H9 (cell line): ENCODE data around the gene ABCB6. TPM values are rescaled to one million over a fixed set of nuclear protein-coding genes. Genes with fewer than 3 reads are reported as not detected.

ENCODE experiments used
- DNase-seq: peaks from one replicate; pipeline ENCODE4 v3.0.0-alpha.2; 2017
- H2AFZ ChIP-seq: one replicate; pipeline ENCODE4 v1.6.1; 2013; ENCODE audit warnings: mild to moderate bottlenecking, low read length, control low read depth, moderate library complexity
- H2AK5ac ChIP-seq: 2 replicates; pipeline ENCODE4 v1.6.1; 2013; ENCODE audit warnings: low read length, control low read depth, mixed read lengths; ENCODE audit not compliant: insufficient read length
- H2BK120ac ChIP-seq: one replicate; pipeline ENCODE4 v1.6.1; 2013; ENCODE audit warnings: low read depth, mild to moderate bottlenecking, low read length, control low read depth, inconsistent platforms; ENCODE audit not compliant: poor library complexity, severe bottlenecking
- H2BK12ac ChIP-seq: 2 replicates; pipeline ENCODE4 v1.6.1; 2013; ENCODE audit warnings: low read length, control low read depth, mixed read lengths, low read depth; ENCODE audit not compliant: insufficient read length
- H2BK15ac ChIP-seq: 2 replicates; pipeline ENCODE4 v1.6.1; 2013; ENCODE audit warnings: low read depth, low read length, control low read depth
- H2BK20ac ChIP-seq: one replicate; pipeline ENCODE4 v1.6.1; 2013; ENCODE audit warnings: low read depth, mild to moderate bottlenecking, low read length, control low read depth, inconsistent platforms; ENCODE audit not compliant: poor library complexity, severe bottlenecking
- H2BK5ac ChIP-seq: 2 replicates; pipeline ENCODE4 v1.6.1; 2013; ENCODE audit warnings: low read length, control low read depth, mixed read lengths; ENCODE audit not compliant: insufficient read length
- H3K14ac ChIP-seq: 2 replicates; pipeline ENCODE4 v1.6.1; 2013; ENCODE audit warnings: low read length, control low read depth; ENCODE audit not compliant: insufficient read depth
- H3K18ac ChIP-seq: 2 replicates; pipeline ENCODE4 v1.6.1; 2013; ENCODE audit warnings: low read depth, mild to moderate bottlenecking, mixed read lengths, low read length, control low read depth; ENCODE audit not compliant: insufficient read length
- H3K23ac ChIP-seq: 2 replicates; pipeline ENCODE4 v1.6.1; 2013; ENCODE audit warnings: low read length, control low read depth, mixed read lengths, low read depth; ENCODE audit not compliant: insufficient read length
- H3K23me2 ChIP-seq: 2 replicates; pipeline ENCODE4 v1.6.1; 2013; ENCODE audit warnings: low read depth, mild to moderate bottlenecking, mixed read lengths, low read length, control low read depth; ENCODE audit not compliant: insufficient read length, poor library complexity, severe bottlenecking
- H3K27ac ChIP-seq: 2 replicates; pipeline ENCODE4 v1.5.1; 2013; ENCODE audit warnings: low read length, control low read depth, mixed read lengths, low read depth; ENCODE audit not compliant: insufficient read length
- H3K27me3 ChIP-seq: 2 replicates; pipeline ENCODE4 v1.6.1; 2013; ENCODE audit warnings: low read length, control low read depth, inconsistent platforms; ENCODE audit not compliant: insufficient read depth
- H3K4ac ChIP-seq: 2 replicates; pipeline ENCODE4 v1.6.1; 2013; ENCODE audit warnings: low read depth, mild to moderate bottlenecking, control low read depth, inconsistent platforms, low read length, moderate library complexity
- H3K4me1 ChIP-seq: 2 replicates; pipeline ENCODE4 v1.6.1; 2013; ENCODE audit warnings: low read length, control low read depth, inconsistent platforms; ENCODE audit not compliant: insufficient read depth
- H3K4me2 ChIP-seq: 2 replicates; pipeline ENCODE4 v1.6.1; 2013; ENCODE audit warnings: low read length, control low read depth, mixed read lengths; ENCODE audit not compliant: insufficient read length, insufficient read depth
- H3K56ac ChIP-seq: 2 replicates; pipeline ENCODE4 v1.6.1; 2013; ENCODE audit warnings: low read depth, mild to moderate bottlenecking, mixed read lengths, low read length, control low read depth; ENCODE audit not compliant: insufficient read length
- H3K79me1 ChIP-seq: 2 replicates; pipeline ENCODE4 v1.6.1; 2013; ENCODE audit warnings: low read depth, mild to moderate bottlenecking, moderate library complexity, low read length, control low read depth, inconsistent platforms; ENCODE audit not compliant: insufficient read depth, poor library complexity, severe bottlenecking
- H3K79me2 ChIP-seq: 2 replicates; pipeline ENCODE4 v1.6.1; 2013; ENCODE audit warnings: low read length, control low read depth, inconsistent platforms; ENCODE audit not compliant: insufficient read depth
- H3K9ac ChIP-seq: 2 replicates; pipeline ENCODE4 v1.6.1; 2013; ENCODE audit warnings: low read length, control low read depth, mixed read lengths; ENCODE audit not compliant: insufficient read length; ENCODE audit errors: extremely low read depth
- H3K9me3 ChIP-seq: one replicate; pipeline ENCODE4 v1.6.1; 2013; ENCODE audit warnings: low read depth, low read length, inconsistent platforms; ENCODE audit not compliant: control insufficient read depth
- H3T11ph ChIP-seq: one replicate; pipeline ENCODE4 v1.6.1; 2013; ENCODE audit warnings: mild to moderate bottlenecking, low read length, control low read depth, inconsistent platforms
- H4K20me1 ChIP-seq: one replicate; pipeline ENCODE4 v1.6.1; 2013; ENCODE audit not compliant: control insufficient read depth, insufficient read length, insufficient read depth
- H4K5ac ChIP-seq: 2 replicates; pipeline ENCODE4 v1.6.1; 2013; ENCODE audit warnings: low read depth, mild to moderate bottlenecking, mixed read lengths, low read length, control low read depth; ENCODE audit not compliant: insufficient read length
- H4K8ac ChIP-seq: replicated peaks from 2 replicates; pipeline ENCODE4 v1.6.1; 2013; ENCODE audit warnings: low read length, control low read depth, mixed read lengths, low read depth; ENCODE audit not compliant: insufficient read length
- H4K91ac ChIP-seq: 2 replicates; pipeline ENCODE4 v1.6.1; 2013; ENCODE audit warnings: low read depth, mild to moderate bottlenecking, moderate library complexity, mixed read lengths, low read length, control low read depth; ENCODE audit not compliant: insufficient read length
- H3K27ac Mint-ChIP-seq, 3 experiments: 2 replicates in 2 of 3; 3 replicates in 1 of 3; pipeline ENCODE4 v1.8.0; 2020 to 2021; ENCODE audit warnings: mixed read lengths in 3 of 3, mild to moderate bottlenecking in 1 of 3, moderate library complexity in 1 of 3
- H3K27me3 Mint-ChIP-seq: 2 replicates; pipeline ENCODE4 v1.8.0; 2021; ENCODE audit warnings: low read depth, mild to moderate bottlenecking, moderate library complexity, mixed read lengths
- H3K36me3 Mint-ChIP-seq, 3 experiments: 2 replicates in 2 of 3; 3 replicates in 1 of 3; pipeline ENCODE4 v1.8.0; 2020 to 2021; ENCODE audit warnings: low read depth in 3 of 3, mixed read lengths in 3 of 3; ENCODE audit not compliant: insufficient read depth in 1 of 3
- H3K4me1 Mint-ChIP-seq, 2 experiments: 2 replicates each; pipeline ENCODE4 v1.8.0; 2020; ENCODE audit warnings: mixed read lengths in 2 of 2
- H3K4me3 Mint-ChIP-seq, 2 experiments: 2 replicates in 1 of 2; 3 replicates in 1 of 2; pipeline ENCODE4 v1.8.0; 2020 to 2021; ENCODE audit warnings: mild to moderate bottlenecking in 2 of 2, mixed read lengths in 2 of 2, moderate library complexity in 1 of 2
- H3K9me3 Mint-ChIP-seq, 2 experiments: 2 replicates in 1 of 2; 3 replicates in 1 of 2; pipeline ENCODE4 v1.8.0; 2020; ENCODE audit warnings: mild to moderate bottlenecking in 2 of 2, mixed read lengths in 2 of 2, moderate library complexity in 1 of 2
- CTCF ChIP-seq: fragments of 200-600 bp; sonication (generic); conservative IDR thresholded peaks from 3 replicates; pipeline ENCODE4 v1.8.0; 2021; ENCODE audit warnings: antibody characterized with exemption, mild to moderate bottlenecking
- WGBS: extraction: QIAGEN DNeasy Blood & Tissue Kit; methylation state at CpG from one replicate; pipeline ENCODE4 v1.1.7; 2013; ENCODE audit warnings: missing lambda C conversion rate, low lambda C conversion rate, mixed read lengths; ENCODE audit not compliant: insufficient read length; ENCODE audit errors: extremely low coverage; 5-methylcytosine and 5-hydroxymethylcytosine counted together
- total RNA-seq: library from RNA; stranded (reverse); gene quantifications from 2 replicates; pipeline ENCODE4 v1.2.1, GENCODE V29; 2021

ABCB6 gene
- total RNA-seq, 1 experiment from 2014 or later = 46.4 TPM

- H3K27ac ChIP-seq = no peak overlapping the region
- peaks cover 31 to 64% (median 63%) of the 10 kb centered on the region in 3 experiments for H3K36me3 Mint-ChIP-seq
Measured at GRCh38 chr2:219221957-219222518, 3.3 kb upstream of the ABCB6 start.

More at GRCh38 chr2:219221957-219222518, 3.3 kb upstream of the ABCB6 start:
- no peaks in the 10 kb centered on the region for H3K9me3 Mint-ChIP-seq
- no peak overlapping the region for H2AFZ ChIP-seq
- H3K23me2 ChIP-seq = peaks cover 7% of the 10 kb centered on the region
- H4K20me1 ChIP-seq = no peaks in the 10 kb centered on the region
- H3K27me3 ChIP-seq = no peaks in the 10 kb centered on the region
- DNase-seq = no peak
- peaks cover 13% of the 10 kb centered on the region in 2 experiments for H3K4me1 Mint-ChIP-seq
- no peak overlapping the region for H4K8ac ChIP-seq
- no peak overlapping the region for H2BK15ac ChIP-seq
- H3K4ac ChIP-seq = no peak overlapping the region
- no peak overlapping the region for H3K27ac Mint-ChIP-seq
- H2AK5ac ChIP-seq = no peak overlapping the region
- no peak overlapping the region for H3K23ac ChIP-seq
- H3K4me2 ChIP-seq = no peak overlapping the region
- no peak overlapping the region for H4K5ac ChIP-seq
- no CpG with 5 or more reads among the region's 16 CpGs for WGBS
- TF ChIP-seq CTCF = no peak
- H3K27me3 Mint-ChIP-seq = peaks cover 3% of the 10 kb centered on the region; the same call in 1 of the 2 replicates
- H2BK12ac ChIP-seq = no peak overlapping the region
- H3K9ac ChIP-seq = no peak overlapping the region
- no peak overlapping the region for H3K18ac ChIP-seq
- no peak overlapping the region for H2BK20ac ChIP-seq
- H2BK120ac ChIP-seq = no peak overlapping the region
- no peaks in the 10 kb centered on the region for H3K79me1 ChIP-seq
- H4K91ac ChIP-seq = no peak overlapping the region
- no peak overlapping the region for H2BK5ac ChIP-seq
- no peak overlapping the region for H3K14ac ChIP-seq
- H3K79me2 ChIP-seq = no peaks in the 10 kb centered on the region
- H3K4me3 Mint-ChIP-seq = no peak overlapping the region
- H3K4me1 ChIP-seq = no peaks in the 10 kb centered on the region
- H3T11ph ChIP-seq = no peak overlapping the region
- no peaks in the 10 kb centered on the region for H3K9me3 ChIP-seq
- H3K56ac ChIP-seq = no peak overlapping the region
